ENCODE results near the gene MMUT. TPM values are rescaled to one million over a fixed set of nuclear protein-coding genes. Genes with fewer than 3 reads are reported as not detected.

MMUT gene
- total RNA-seq, 1 donor from 2014 or later: 26.4 TPM

DNA sequence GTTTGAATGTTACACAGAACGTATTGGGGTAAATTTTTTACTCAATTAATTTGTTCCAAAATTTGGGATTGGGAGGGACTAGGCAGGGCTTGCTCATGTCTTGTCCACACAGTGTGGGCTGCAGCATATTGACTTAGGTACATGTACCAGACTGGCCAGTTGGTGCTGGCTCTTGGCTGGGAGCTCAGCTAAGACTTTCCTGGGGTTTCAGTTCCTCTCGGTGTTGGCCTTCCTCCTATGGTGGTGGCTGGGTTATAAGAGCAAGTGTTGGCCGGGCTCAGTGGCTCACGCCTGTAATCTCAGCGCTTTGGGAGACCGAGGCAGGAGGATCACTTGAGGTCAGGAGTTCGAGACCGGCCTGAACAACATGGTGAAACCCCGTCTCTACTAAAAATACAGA is 5.0 kb upstream of the MMUT start:
- Mint-ChIP-seq H3K4me3 (ENCODE audit: low read depth) (no peak overlapping the region), H3K27me3 (no peaks in the 10 kb centered on the region), H3K4me1 (ENCODE audit: low read depth) (peaks cover 8% of the 10 kb centered on the region), H3K9me3 (ENCODE audit: low read depth) (no peaks in the 10 kb centered on the region), H3K27ac (no peak overlapping the region), H3K36me3 (ENCODE audit: insufficient read depth) (peaks cover 1% of the 10 kb centered on the region)
- DNase-seq (ENCODE audit: low spot score, unreplicated experiment): no peak
- TF ChIP-seq, protein P1, sequence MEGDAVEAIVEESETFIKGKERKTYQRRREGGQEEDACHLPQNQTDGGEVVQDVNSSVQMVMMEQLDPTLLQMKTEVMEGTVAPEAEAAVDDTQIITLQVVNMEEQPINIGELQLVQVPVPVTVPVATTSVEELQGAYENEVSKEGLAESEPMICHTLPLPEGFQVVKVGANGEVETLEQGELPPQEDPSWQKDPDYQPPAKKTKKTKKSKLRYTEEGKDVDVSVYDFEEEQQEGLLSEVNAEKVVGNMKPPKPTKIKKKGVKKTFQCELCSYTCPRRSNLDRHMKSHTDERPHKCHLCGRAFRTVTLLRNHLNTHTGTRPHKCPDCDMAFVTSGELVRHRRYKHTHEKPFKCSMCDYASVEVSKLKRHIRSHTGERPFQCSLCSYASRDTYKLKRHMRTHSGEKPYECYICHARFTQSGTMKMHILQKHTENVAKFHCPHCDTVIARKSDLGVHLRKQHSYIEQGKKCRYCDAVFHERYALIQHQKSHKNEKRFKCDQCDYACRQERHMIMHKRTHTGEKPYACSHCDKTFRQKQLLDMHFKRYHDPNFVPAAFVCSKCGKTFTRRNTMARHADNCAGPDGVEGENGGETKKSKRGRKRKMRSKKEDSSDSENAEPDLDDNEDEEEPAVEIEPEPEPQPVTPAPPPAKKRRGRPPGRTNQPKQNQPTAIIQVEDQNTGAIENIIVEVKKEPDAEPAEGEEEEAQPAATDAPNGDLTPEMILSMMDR (IDR thresholded peaks at IDR 0.05; ENCODE audit: unreplicated experiment): no peak

DNA sequence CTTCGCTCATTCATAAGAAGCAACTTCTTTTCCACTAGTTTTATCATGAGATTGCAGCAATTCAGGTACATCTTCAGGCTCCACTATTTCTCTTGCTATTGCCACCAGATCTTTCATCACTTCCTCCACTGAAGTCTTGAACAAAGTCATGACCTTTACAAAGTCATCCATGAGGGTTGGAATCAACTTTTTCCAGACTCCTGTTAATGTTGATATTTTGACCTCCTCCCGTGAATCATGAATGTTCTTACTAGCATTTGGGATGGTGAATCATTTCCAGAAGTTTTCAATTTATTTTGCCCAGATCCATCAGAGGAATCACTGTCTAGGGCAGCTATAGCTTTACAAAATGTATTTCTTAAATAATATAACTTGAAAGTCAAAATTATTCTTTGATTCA is 1.6 kb upstream of the MMUT start:
- DNase-seq (ENCODE audit: low spot score, unreplicated experiment): no peak
- peaks cover 17% of the 10 kb centered on the region for H3K4me1 Mint-ChIP-seq (ENCODE audit: low read depth)
- H3K27me3 Mint-ChIP-seq: no peaks in the 10 kb centered on the region
- peak overlapping the region; percentile 98 for H3K4me3 Mint-ChIP-seq (ENCODE audit: low read depth)
- TF ChIP-seq, protein P1 (IDR thresholded peaks at IDR 0.05; ENCODE audit: unreplicated experiment): no peak
- H3K27ac Mint-ChIP-seq: no peak overlapping the region
- H3K9me3 Mint-ChIP-seq (ENCODE audit: low read depth): no peaks in the 10 kb centered on the region
- H3K36me3 Mint-ChIP-seq (ENCODE audit: insufficient read depth): peaks cover 1% of the 10 kb centered on the region

DNA sequence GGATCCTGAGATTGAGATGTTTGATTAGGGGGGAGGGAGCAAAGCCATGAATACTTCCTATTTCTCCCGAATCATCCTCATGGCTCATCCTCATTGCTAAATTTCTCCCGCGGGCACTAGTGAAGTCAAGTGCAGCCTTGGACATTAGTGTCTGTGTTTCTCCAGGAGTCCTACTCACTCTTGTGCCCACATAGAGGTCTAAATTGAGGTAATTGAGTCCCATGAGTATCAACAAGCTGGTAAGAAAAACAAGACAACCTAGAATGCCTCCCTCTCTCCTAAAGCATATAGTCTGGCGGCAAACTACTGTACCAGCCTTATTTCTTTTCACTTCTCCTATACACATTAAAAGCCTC is 537 bp upstream of the MMUT start:
- no peaks in the 10 kb centered on the region for H3K9me3 Mint-ChIP-seq (ENCODE audit: low read depth)
- no peak for DNase-seq (ENCODE audit: low spot score, unreplicated experiment)
- H3K27me3 Mint-ChIP-seq: no peaks in the 10 kb centered on the region

DNA sequence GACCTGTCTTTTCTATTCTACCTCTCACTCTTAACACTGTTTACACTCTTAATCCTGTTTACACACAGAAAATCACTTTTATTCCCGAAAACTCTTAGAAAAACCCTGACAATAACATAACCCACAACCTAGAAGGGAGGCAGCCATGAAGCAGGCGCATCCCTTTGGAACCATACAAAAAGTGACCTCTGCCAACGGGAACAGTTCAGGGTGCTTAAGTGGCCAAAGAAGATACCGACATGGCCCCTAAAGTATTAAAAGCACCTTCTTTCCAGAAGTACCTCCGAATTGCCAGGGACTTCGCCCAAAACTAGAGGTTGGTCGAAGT is 490 bp downstream of the MMUT start:
- TF ChIP-seq, protein P1 (IDR thresholded peaks at IDR 0.05; ENCODE audit: unreplicated experiment): no peak
- Mint-ChIP-seq H3K4me3 (ENCODE audit: low read depth) (peak overlapping the region; percentile 98), H3K27me3 (no peaks in the 10 kb centered on the region), H3K4me1 (ENCODE audit: low read depth) (peaks cover 17% of the 10 kb centered on the region), H3K9me3 (ENCODE audit: low read depth) (no peaks in the 10 kb centered on the region), H3K27ac (peak overlapping the region; percentile 99), H3K36me3 (ENCODE audit: insufficient read depth) (peaks cover 2% of the 10 kb centered on the region)
- DNase-seq (ENCODE audit: low spot score, unreplicated experiment): no peak

More for the DNA sequence above, 537 bp upstream of the MMUT start:
- Mint-ChIP-seq H3K36me3 (ENCODE audit: insufficient read depth) (peaks cover 2% of the 10 kb centered on the region), H3K4me1 (ENCODE audit: low read depth) (peaks cover 17% of the 10 kb centered on the region), H3K4me3 (ENCODE audit: low read depth) (peak overlapping the region; percentile 98), H3K27ac (peak overlapping the region; percentile 99)
- TF ChIP-seq, protein P1 (IDR thresholded peaks at IDR 0.05; ENCODE audit: unreplicated experiment): no peak

DNA sequence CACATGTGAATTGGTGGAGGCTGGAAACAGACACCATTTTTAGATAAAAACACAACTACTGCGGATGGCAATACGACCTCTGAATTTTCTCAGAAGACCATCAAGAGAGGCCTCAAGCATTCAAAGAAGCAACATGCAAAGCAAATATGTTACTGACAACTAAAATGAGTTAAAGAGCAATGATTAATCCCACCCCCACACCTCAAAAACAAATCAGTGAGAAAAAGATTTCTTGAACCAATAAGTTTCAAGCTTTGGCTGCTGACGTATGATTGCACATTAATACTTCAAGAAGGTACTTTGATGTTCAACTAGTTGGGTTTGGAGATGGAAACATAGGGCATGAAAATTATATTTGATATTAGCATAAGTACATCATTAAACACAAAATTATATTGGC is 982 bp downstream of the MMUT start:
- H3K9me3 Mint-ChIP-seq (ENCODE audit: low read depth): no peaks in the 10 kb centered on the region
- peak overlapping the region; percentile 99 for H3K27ac Mint-ChIP-seq
- H3K4me1 Mint-ChIP-seq (ENCODE audit: low read depth): peaks cover 17% of the 10 kb centered on the region
- H3K4me3 Mint-ChIP-seq (ENCODE audit: low read depth): peak overlapping the region; percentile 98
- H3K27me3 Mint-ChIP-seq: no peaks in the 10 kb centered on the region
- DNase-seq (ENCODE audit: low spot score, unreplicated experiment): no peak
- TF ChIP-seq, protein P1 (IDR thresholded peaks at IDR 0.05; ENCODE audit: unreplicated experiment): no peak
- peaks cover 2% of the 10 kb centered on the region for H3K36me3 Mint-ChIP-seq (ENCODE audit: insufficient read depth)
